ENCODE data around the gene RCOR3.

GRCh38 chr1:211259638-211260126 lies 516 bp downstream of the RCOR3 start:
- TF ChIP-seq CTCF (IDR thresholded peaks at IDR 0.05) (no peak), POLR2AphosphoS5 (IDR thresholded peaks at IDR 0.05) (no peak), EP300 (IDR thresholded peaks at IDR 0.05; ENCODE audit: low read depth) (no peak)
